Lung (tissue), 12 donors: ENCODE results near the gene CLEC14A. TPM values are rescaled to one million over a fixed set of nuclear protein-coding genes. Genes with fewer than 3 reads are reported as not detected.

Experiments used
- ATAC-seq: fragments of 200-7000 bp; cut with Tn5 transposase; one replicate; pipeline ENCODE4 v1.9.1; 2020; ENCODE audit warnings: moderate number of reproducible peaks; ENCODE audit not compliant: insufficient read depth, low FRiP score
- DNase-seq, 3 donors: peaks; one replicate each; pipeline ENCODE4 v3.0.0-alpha.2; 2013 to 2017
- H3K27ac ChIP-seq, 2 donors: one replicate each; pipeline ENCODE4 v1.5.1; 2013; ENCODE audit warnings: mild to moderate bottlenecking in 2 of 2, moderate library complexity in 2 of 2, control low read depth in 1 of 2, inconsistent platforms in 1 of 2, low read depth in 1 of 2, low read length in 1 of 2
- H3K27me3 ChIP-seq, 3 donors: one replicate each; pipeline ENCODE4 v1.5.1; 2013; ENCODE audit warnings: low read length in 2 of 3; ENCODE audit not compliant: control insufficient read depth in 3 of 3, insufficient read depth in 3 of 3
- H3K36me3 ChIP-seq, 4 donors: one replicate each; pipeline ENCODE4 v1.5.1; 2013; ENCODE audit warnings: low read length in 4 of 4, mild to moderate bottlenecking in 1 of 4, moderate library complexity in 1 of 4; ENCODE audit not compliant: control insufficient read depth in 4 of 4, insufficient read depth in 4 of 4
- H3K4me1 ChIP-seq, 5 donors: one replicate each; pipeline ENCODE4 v1.5.1; 2013; ENCODE audit warnings: low read length in 5 of 5, mild to moderate bottlenecking in 2 of 5, moderate library complexity in 1 of 5; ENCODE audit not compliant: control insufficient read depth in 5 of 5, insufficient read depth in 5 of 5
- H3K4me3 ChIP-seq: one replicate; pipeline ENCODE4 v1.5.1; 2013; ENCODE audit warnings: mild to moderate bottlenecking, control low read depth, moderate library complexity
- H3K9ac ChIP-seq, 2 donors: one replicate each; pipeline ENCODE4 v1.5.1; 2013; ENCODE audit warnings: low read length in 2 of 2, control low read depth in 1 of 2; ENCODE audit not compliant: insufficient read depth in 1 of 2
- H3K9me3 ChIP-seq, 4 donors: one replicate each; pipeline ENCODE4 v1.5.1; 2013; ENCODE audit warnings: low read length in 3 of 4, mild to moderate bottlenecking in 1 of 4, moderate library complexity in 1 of 4; ENCODE audit not compliant: control insufficient read depth in 4 of 4, insufficient read depth in 3 of 4
- CTCF ChIP-seq: IDR thresholded peaks from 2 replicates; pipeline ENCODE4 v1.5.1; 2012; ENCODE audit warnings: mild to moderate bottlenecking; ENCODE audit errors: control extremely low read depth, extremely low read depth
- WGBS, 2 donors: extraction: QIAGEN DNeasy Blood & Tissue Kit; methylation state at CpG; one replicate each; pipeline ENCODE4 v1.1.7; 2013; 5-methylcytosine and 5-hydroxymethylcytosine counted together
- polyA plus RNA-seq, 2 donors: library from polyadenylated mRNA; stranded (reverse); fragments of 200-250 nt; gene quantifications; one replicate each; pipeline ENCODE4 v1.2.1, GENCODE V29; 2013
- total RNA-seq, 2 donors: library from RNA; depleted of rRNA in 1 of 2; stranded (reverse); fragments of >200 nt in 1 of 2; gene quantifications; one replicate each; pipeline ENCODE4 v1.2.1, GENCODE V29; 2014 to 2021
- donor health status: control.
- donor health status: control.
- donor health status: Bipolar disorder and iron deficiency.
- donor health status: healthy.
- donor health status: DM: yes; HTN: yes; CAD: no.

Gene CLEC14A
- total and polyA plus RNA-seq, 4 donors = 28.4 to 97.7 (median 83.3) TPM

GRCh38 chr14:38224338-38224737, 31.6 kb downstream of the CLEC14A start:
- H3K9me3 ChIP-seq = no peaks in the 10 kb centered on the region
- H3K9ac ChIP-seq = no peak overlapping the region
- H3K4me3 ChIP-seq = no peak overlapping the region
- TF ChIP-seq CTCF = no peak
- H3K36me3 ChIP-seq = no peaks in the 10 kb centered on the region
- H3K27ac ChIP-seq = no peak overlapping the region
- DNase-seq (peak in 2 of 3 donors; percentile 53 to 75), ATAC-seq (no peak)
- H3K27me3 ChIP-seq = no peaks in the 10 kb centered on the region
- peaks cover 0 to 6% (median 0%) of the 10 kb centered on the region in 5 donors for H3K4me1 ChIP-seq

GRCh38 chr14:38221077-38221476, 34.8 kb downstream of the CLEC14A start:
- Histone ChIP-seq H3K27me3 (no peaks in the 10 kb centered on the region), H3K4me1 (peaks cover 0 to 6% (median 0%) of the 10 kb centered on the region in 5 donors), H3K27ac (no peak overlapping the region), H3K9me3 (no peaks in the 10 kb centered on the region), H3K36me3 (no peaks in the 10 kb centered on the region), H3K4me3 (no peak overlapping the region), H3K9ac (no peak overlapping the region)
- no peak for DNase-seq
- no peak for TF ChIP-seq CTCF
- no peak for ATAC-seq
- 92 to 96% methylated on average over 3 of the region's 3 CpGs for WGBS, 2 donors

- Histone ChIP-seq H3K9me3 (no peaks in the 10 kb centered on the region), H3K4me3 (no peak overlapping the region), H3K9ac (no peak overlapping the region), H3K36me3 (no peaks in the 10 kb centered on the region), H3K27ac (no peak overlapping the region), H3K4me1 (peaks cover 0 to 1% (median 0%) of the 10 kb centered on the region in 5 donors), H3K27me3 (peaks cover 0 to 9% (median 6%) of the 10 kb centered on the region in 3 donors)
- DNase-seq (no peak), ATAC-seq (no peak)
- 62 to 68% methylated on average over 2 of the region's 2 CpGs for WGBS, 2 donors
- no peak for TF ChIP-seq CTCF
These were observed 38.3 kb downstream of the CLEC14A start for GRCh38 chr14:38217553-38217952.

GRCh38 chr14:38213001-38213400, 42.9 kb downstream of the CLEC14A start:
- H3K36me3 ChIP-seq = no peaks in the 10 kb centered on the region
- TF ChIP-seq CTCF = no peak
- peaks cover 0 to 34% (median 14%) of the 10 kb centered on the region in 5 donors for H3K4me1 ChIP-seq
- no peak for DNase-seq
- ATAC-seq = no peak
- no peak overlapping the region for H3K27ac ChIP-seq
- H3K9ac ChIP-seq = no peak overlapping the region
- H3K27me3 ChIP-seq = peaks cover 4 to 49% (median 45%) of the 10 kb centered on the region in 3 donors
- 75 to 89% methylated on average over 2 of the region's 2 CpGs for WGBS, 2 donors
- H3K4me3 ChIP-seq = no peak overlapping the region
- peaks cover 0 to 6% (median 0%) of the 10 kb centered on the region in 4 donors for H3K9me3 ChIP-seq
